AG08396 (cell line): ENCODE data around the gene IYD.

Experiments
- DNase-seq: peaks from one replicate; pipeline ENCODE4 v3.0.0; 2012; ENCODE audit warnings: low spot score, mixed read lengths

IYD gene

GRCh38 chr6:150368762-150369161 lies at the start of gene IYD:
IYD (plus strand) TSS chr6:150369012; CDS start chr6:150369032, 20 bp downstream.
- DNase-seq = no peak

- DNase-seq = no peak
Observed at GRCh38 chr6:150319924-150320323, 48.9 kb upstream of the IYD start.

GRCh38 chr6:150320442-150320841 lies 48.4 kb upstream of the IYD start:
- DNase-seq = no peak

- DNase-seq = no peak
Observed at GRCh38 chr6:150322466-150322871, 46.3 kb upstream of the IYD start.

- no peak for DNase-seq
Observed at GRCh38 chr6:150323205-150323604, 45.6 kb upstream of the IYD start.

- DNase-seq = no peak
Observed at GRCh38 chr6:150324044-150324443, 44.8 kb upstream of the IYD start.

- no peak for DNase-seq
Observed at GRCh38 chr6:150325066-150325772, 43.6 kb upstream of the IYD start.

GRCh38 chr6:150327117-150327774 lies 41.6 kb upstream of the IYD start:
- no peak for DNase-seq

- no peak for DNase-seq
Observed at GRCh38 chr6:150328744-150329405, 39.9 kb upstream of the IYD start.

GRCh38 chr6:150331344-150331743 lies 37.5 kb upstream of the IYD start:
- DNase-seq = no peak

- no peak for DNase-seq
Observed at GRCh38 chr6:150332939-150333584, 35.8 kb upstream of the IYD start.

- DNase-seq = no peak
Observed at GRCh38 chr6:150333585-150333941, 35.2 kb upstream of the IYD start.

- peak; percentile 64 for DNase-seq
Observed at GRCh38 chr6:150334790-150335783, 33.7 kb upstream of the IYD start.

- no peak for DNase-seq
Observed at GRCh38 chr6:150336299-150336698, 32.5 kb upstream of the IYD start.

GRCh38 chr6:150336708-150337107 lies 32.1 kb upstream of the IYD start:
- DNase-seq = no peak

- DNase-seq = no peak
Observed at GRCh38 chr6:150342126-150342525, 26.7 kb upstream of the IYD start.

GRCh38 chr6:150343434-150343833 lies 25.4 kb upstream of the IYD start:
- DNase-seq = no peak

- no peak for DNase-seq
Observed at GRCh38 chr6:150345781-150346180, 23.0 kb upstream of the IYD start.

- no peak for DNase-seq
Observed at GRCh38 chr6:150346346-150346745, 22.5 kb upstream of the IYD start.

GRCh38 chr6:150347845-150348244 lies 21.0 kb upstream of the IYD start:
- no peak for DNase-seq

GRCh38 chr6:150349546-150349945 lies 19.3 kb upstream of the IYD start:
- DNase-seq = no peak
